ENCODE measurements around the gene MOXD1.

GRCh38 chr6:132395015-132395597 lies 6.2 kb downstream of the MOXD1 start:
- TF ChIP-seq CTCF (IDR thresholded peaks at IDR 0.05) = no peak
- no peak for TF ChIP-seq EZH2phosphoT487 (IDR thresholded peaks at IDR 0.05)
